Activated CD8-positive, alpha-beta T cell treated with anti-CD3 and anti-CD28 coated beads for 36 hours (primary cell): ENCODE data around the gene ASCC3. TPM values are rescaled to one million over a fixed set of nuclear protein-coding genes. Genes with fewer than 3 reads are reported as not detected.
A peak's percentile ranks its signal among the peaks of the same experiment; 100 is the strongest.

ENCODE experiments used
- ATAC-seq: fragments of 200-7000 bp; cut with Tn5 transposase; one replicate; pipeline ENCODE4 v1.10.0; 2021; ENCODE audit warnings: mild to moderate bottlenecking, moderate library complexity
- CTCF ChIA-PET: fragments of 350-600 bp; sonication (Branson Sonifier 250); formaldehyde crosslinking; loops from one replicate; lab custom pipeline; 2021; ENCODE audit warnings: antibody characterized with exemption; lab: Charles Lee
- POLR2A ChIA-PET: fragments of 350-600 bp; sonication (Branson Sonifier 250); formaldehyde crosslinking; loops from one replicate; lab custom pipeline; 2021; ENCODE audit warnings: antibody characterized with exemption; lab: Charles Lee
- DNase-seq: peaks from one replicate; pipeline ENCODE4 v3.0.0-alpha.2; 2020
- H3K27ac Mint-ChIP-seq: one replicate; pipeline ENCODE4 v1.8.0; 2021; ENCODE audit warnings: mild to moderate bottlenecking, mixed read lengths
- H3K27me3 Mint-ChIP-seq: one replicate; pipeline ENCODE4 v1.8.0; 2021; ENCODE audit warnings: mixed read lengths
- H3K36me3 Mint-ChIP-seq: one replicate; pipeline ENCODE4 v1.8.0; 2021; ENCODE audit warnings: low read depth, mixed read lengths
- H3K4me1 Mint-ChIP-seq: one replicate; pipeline ENCODE4 v1.8.0; 2021; ENCODE audit warnings: low read depth, mixed read lengths
- H3K4me3 Mint-ChIP-seq: one replicate; pipeline ENCODE4 v1.8.0; 2021; ENCODE audit warnings: mild to moderate bottlenecking, moderate library complexity, mixed read lengths
- H3K9me3 Mint-ChIP-seq: one replicate; pipeline ENCODE4 v1.8.0; 2021; ENCODE audit warnings: mixed read lengths
- intact Hi-C: fragments of 100-400 bp; cut with micrococcal nuclease; formaldehyde crosslinking; loops from one replicate; pipeline ENCODE4 v1.10.0; 2022
- total RNA-seq, 2 experiments: library from RNA; stranded (reverse); gene quantifications; one replicate each; pipeline ENCODE4 v1.2.3, GENCODE V29; 2021
- TF ChIP-seq, protein P1 (sequence below): fragments of 200-600 bp; IDR thresholded peaks from one replicate; pipeline ENCODE4 v1.8.0; 2022; ENCODE audit warnings: antibody characterized with exemption, mild to moderate bottlenecking

The ASCC3 gene
- total RNA-seq, 2 experiments from 2014 or later = 50.2 to 50.5 TPM

DNA sequence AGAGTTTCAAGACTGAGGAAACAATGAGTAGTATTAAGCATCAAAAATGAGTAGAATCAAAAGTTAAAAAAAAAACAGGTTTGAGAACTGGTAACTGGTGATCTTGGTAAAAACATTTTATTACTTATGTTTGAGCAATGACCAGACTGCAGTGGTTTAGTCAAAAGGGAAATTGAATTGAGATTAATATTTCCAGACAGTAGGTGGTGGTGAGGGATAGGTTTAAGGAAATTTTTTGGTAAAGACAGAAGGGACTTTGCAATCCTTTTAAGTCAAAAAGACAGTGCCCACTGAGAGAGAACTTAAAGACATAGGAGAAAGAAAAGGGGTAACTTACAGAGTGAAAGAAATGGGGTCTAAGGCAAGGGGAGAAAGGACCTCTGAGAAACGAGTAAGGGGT lies 156.9 kb downstream of the ASCC3 start:
- ATAC-seq (no peak), DNase-seq (no peak)
- peaks cover 20% of the 10 kb centered on the region for H3K4me1 Mint-ChIP-seq
- H3K4me3 Mint-ChIP-seq = no peak overlapping the region
- intact Hi-C loops = no loop called here
- no peaks in the 10 kb centered on the region for H3K27me3 Mint-ChIP-seq
- H3K27ac Mint-ChIP-seq = no peak overlapping the region
- TF ChIP-seq, protein P1, sequence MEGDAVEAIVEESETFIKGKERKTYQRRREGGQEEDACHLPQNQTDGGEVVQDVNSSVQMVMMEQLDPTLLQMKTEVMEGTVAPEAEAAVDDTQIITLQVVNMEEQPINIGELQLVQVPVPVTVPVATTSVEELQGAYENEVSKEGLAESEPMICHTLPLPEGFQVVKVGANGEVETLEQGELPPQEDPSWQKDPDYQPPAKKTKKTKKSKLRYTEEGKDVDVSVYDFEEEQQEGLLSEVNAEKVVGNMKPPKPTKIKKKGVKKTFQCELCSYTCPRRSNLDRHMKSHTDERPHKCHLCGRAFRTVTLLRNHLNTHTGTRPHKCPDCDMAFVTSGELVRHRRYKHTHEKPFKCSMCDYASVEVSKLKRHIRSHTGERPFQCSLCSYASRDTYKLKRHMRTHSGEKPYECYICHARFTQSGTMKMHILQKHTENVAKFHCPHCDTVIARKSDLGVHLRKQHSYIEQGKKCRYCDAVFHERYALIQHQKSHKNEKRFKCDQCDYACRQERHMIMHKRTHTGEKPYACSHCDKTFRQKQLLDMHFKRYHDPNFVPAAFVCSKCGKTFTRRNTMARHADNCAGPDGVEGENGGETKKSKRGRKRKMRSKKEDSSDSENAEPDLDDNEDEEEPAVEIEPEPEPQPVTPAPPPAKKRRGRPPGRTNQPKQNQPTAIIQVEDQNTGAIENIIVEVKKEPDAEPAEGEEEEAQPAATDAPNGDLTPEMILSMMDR = no peak
- peaks cover 24% of the 10 kb centered on the region for H3K36me3 Mint-ChIP-seq
- POLR2A ChIA-PET = no interaction called here
- no peaks in the 10 kb centered on the region for H3K9me3 Mint-ChIP-seq
- CTCF ChIA-PET = no interaction called here

DNA sequence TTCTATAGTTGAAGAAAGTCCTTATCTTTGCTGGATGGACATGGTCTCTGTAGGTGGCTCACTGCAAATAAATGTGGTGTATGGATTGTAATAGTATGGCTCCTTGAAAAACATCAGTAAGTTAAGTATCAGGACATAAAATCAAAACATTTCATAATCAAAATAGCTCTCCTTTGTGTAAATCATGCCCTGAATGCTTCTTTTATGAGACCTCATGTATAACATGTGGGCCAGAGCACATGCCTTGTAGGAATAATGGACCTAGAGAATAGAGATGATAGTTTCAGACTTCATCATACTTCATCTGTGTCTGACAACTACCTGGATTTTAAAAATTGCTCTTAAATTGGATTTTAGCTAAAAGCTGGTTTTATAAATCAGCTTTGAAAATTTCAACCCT lies 159.9 kb downstream of the ASCC3 start:
- peaks cover 24% of the 10 kb centered on the region for H3K36me3 Mint-ChIP-seq
- H3K4me3 Mint-ChIP-seq = no peak overlapping the region
- no peaks in the 10 kb centered on the region for H3K9me3 Mint-ChIP-seq
- no peak overlapping the region for H3K27ac Mint-ChIP-seq
- ChIA-PET CTCF (no interaction called here), POLR2A (interaction anchor here (0.6 kb wide), 1 partner anchor 590 kb away, joined by 3 read pairs; no protein-coding TSS in a partner anchor)
- DNase-seq (no peak), ATAC-seq (no peak)
- H3K4me1 Mint-ChIP-seq = peaks cover 20% of the 10 kb centered on the region
- intact Hi-C loops = no loop called here
- H3K27me3 Mint-ChIP-seq = no peaks in the 10 kb centered on the region
- TF ChIP-seq, protein P1 = no peak

DNA sequence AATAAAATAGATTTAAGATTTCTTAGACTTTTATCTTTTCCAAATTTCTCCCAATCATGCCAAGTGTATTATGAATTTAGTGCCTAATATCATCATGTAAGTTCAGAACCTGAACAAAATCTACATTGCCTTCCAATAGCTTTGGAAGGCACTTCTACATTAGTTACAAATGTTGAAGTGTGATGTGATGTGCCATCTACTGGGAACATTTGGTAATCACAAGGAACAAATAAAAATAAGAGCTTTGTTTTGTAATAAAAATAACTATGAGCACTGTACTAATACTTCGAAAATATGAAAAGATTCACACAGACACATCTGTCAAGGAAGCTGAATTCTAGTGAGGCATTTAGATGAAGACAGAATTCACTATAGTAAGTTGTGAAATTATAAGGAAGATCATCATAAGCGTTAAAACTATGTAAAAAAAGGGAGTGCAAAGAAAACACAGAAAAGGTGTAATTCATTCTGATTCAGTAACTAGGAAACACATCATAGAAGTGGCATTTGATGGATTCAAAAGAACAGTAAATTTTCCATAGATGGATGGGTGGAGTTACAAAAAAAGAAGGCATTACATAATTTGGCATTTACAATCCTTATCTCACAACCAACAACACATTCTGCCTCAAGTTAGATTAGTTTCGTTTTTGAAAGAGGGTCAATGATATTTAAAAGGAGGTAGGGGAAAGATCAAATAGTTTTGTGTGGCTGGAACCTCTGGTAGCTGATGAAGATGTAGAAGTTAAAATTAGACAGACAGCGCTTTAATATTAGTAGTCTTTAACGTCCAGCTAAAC lies 161.0 kb downstream of the ASCC3 start:
- TF ChIP-seq, protein P1 = peak; percentile 62
- no peak overlapping the region for H3K27ac Mint-ChIP-seq
- H3K36me3 Mint-ChIP-seq = peaks cover 23% of the 10 kb centered on the region
- no peak overlapping the region for H3K4me3 Mint-ChIP-seq
- ChIA-PET CTCF (interaction anchor here (1.4 kb wide), 1 partner anchor 10 kb away, joined by 8 read pairs; no protein-coding TSS in a partner anchor), POLR2A (no interaction called here)
- intact Hi-C loops = no loop called here
- no peak for ATAC-seq
- H3K9me3 Mint-ChIP-seq = no peaks in the 10 kb centered on the region
- DNase-seq = no peak
- H3K27me3 Mint-ChIP-seq = no peaks in the 10 kb centered on the region
- peaks cover 20% of the 10 kb centered on the region for H3K4me1 Mint-ChIP-seq

DNA sequence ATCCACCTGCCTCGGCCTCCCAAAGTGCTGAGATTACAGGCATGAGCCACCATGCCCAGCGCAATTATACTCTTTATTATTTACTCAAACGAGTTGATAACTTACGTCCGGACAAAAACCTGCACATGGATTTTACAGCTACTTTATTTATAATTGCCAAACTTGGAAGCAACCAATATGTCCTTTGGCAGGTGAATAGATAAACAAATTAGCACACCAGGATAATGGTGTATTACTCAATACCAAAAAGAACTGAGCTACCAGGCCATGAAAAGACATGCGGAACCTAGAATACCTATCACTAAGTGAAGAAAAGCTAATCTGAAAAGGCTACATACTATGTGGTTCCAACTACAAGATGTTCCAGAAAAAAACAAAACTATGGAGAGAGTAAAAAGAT lies 168.1 kb downstream of the ASCC3 start:
- H3K4me1 Mint-ChIP-seq = peaks cover 2% of the 10 kb centered on the region
- H3K27me3 Mint-ChIP-seq = no peaks in the 10 kb centered on the region
- intact Hi-C loops = no loop called here
- H3K9me3 Mint-ChIP-seq = no peaks in the 10 kb centered on the region
- ChIA-PET POLR2A (no interaction called here), CTCF (no interaction called here)
- DNase-seq (no peak), ATAC-seq (no peak)
- no peak overlapping the region for H3K27ac Mint-ChIP-seq
- TF ChIP-seq, protein P1 = no peak
- H3K4me3 Mint-ChIP-seq = no peak overlapping the region
- peaks cover 16% of the 10 kb centered on the region for H3K36me3 Mint-ChIP-seq

DNA sequence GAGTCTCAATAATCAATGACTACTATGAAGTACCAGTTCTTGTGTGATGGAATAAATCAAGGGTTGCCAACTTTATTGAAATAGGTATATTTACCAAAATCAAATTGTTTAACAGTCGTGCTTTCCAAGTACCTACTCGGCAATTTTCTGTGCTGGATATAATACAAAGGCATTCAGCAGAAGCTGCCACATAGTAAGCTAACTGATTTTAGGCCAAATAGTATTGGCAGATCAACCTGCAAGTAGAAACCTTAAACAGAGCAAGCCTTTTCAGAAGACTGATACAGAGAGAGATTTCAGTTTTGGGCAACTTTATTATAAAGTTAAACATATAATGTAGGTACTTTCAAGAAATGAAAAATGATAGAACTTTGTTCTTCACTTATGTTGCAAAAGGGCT lies 174.6 kb downstream of the ASCC3 start:
- ChIA-PET POLR2A (no interaction called here), CTCF (no interaction called here)
- no peak overlapping the region for H3K27ac Mint-ChIP-seq

More for the DNA sequence above, 174.6 kb downstream of the ASCC3 start:
- Mint-ChIP-seq H3K9me3 (peaks cover 8% of the 10 kb centered on the region), H3K4me3 (no peak overlapping the region), H3K4me1 (peaks cover 13% of the 10 kb centered on the region), H3K36me3 (peaks cover 19% of the 10 kb centered on the region), H3K27me3 (no peaks in the 10 kb centered on the region)
- no peak for ATAC-seq
- intact Hi-C loops = no loop called here
- no peak for DNase-seq
- TF ChIP-seq, protein P1 = no peak
